ENCODE results near the gene PTCD2.
"Not testable (repeated sequence)": the region's sequence is repeated elsewhere in the genome, so short reads cannot be mapped to it uniquely, and the experiment has no call there.

The PTCD2 gene

DNA sequence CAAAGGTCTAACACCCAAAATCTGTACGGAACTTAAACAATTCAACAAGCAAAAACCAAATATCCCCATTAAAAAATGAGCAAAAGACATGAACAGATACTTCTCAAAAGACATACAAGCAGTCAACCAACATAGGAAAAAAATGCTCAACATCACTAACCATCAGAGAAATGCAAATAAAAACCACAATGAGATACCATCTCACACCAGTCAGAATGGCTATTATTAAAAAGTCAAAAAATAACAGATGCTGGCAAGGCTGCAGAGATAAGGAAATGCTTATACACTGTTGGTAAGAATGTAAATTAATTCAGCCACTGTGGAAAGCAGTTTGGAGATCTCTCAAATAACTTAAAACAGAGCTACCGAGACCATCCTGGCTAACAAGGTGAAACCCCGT is 22.0 kb upstream of the PTCD2 start:
- not testable (repeated sequence) for DNase-seq (ENCODE audit: low read depth)

DNA sequence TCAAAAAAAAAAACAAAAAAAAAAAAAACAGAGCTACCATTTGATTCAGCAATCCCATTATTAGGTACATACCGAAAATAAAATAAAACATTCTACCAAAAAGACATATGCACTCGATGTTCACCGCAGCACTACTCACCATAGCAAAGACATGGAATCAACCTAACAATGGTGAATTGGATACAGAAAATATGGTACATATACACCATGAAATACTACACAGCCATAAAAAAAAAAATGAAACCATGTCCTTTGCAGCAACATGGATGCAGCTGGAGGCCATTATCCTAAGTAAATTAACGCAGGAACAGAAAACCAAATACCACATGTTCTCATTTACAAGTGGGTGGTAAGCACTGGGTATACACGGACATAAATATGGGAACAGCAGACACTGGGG is 21.5 kb upstream of the PTCD2 start:
- DNase-seq (ENCODE audit: low read depth), result no peak

DNA sequence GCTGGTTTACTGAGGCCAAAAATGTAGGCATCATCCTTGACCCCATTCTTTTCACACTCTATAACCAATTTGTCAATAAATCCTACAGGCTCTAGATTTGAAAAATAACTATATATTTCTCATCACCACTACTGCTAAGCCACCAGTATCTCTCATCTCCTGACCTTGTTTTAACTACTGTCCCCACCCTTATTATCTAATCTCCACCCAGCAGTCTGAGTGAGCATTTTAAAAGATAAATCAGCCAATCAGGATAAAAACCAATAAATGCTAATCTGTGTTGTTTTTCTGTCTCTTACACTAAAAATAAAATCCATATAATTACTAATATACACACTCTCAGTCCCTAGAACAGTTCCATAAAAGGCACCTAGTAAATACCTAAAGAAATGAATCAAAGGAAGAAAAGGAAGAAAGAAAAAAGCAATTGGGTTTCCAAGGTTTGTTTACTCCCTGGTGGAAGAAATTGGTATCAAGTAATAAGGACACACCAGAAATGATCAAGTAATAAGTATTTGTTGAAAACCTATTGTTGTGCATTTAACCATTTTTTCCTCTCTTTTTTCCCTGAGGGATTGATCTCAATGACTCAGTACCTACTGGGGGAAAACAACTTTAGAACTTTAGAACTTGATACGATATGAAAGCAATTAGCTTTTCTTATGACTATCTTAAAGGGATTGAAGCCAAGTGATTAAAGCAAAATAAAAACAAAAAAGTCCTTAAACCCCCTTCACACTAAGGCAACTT is 19.4 kb upstream of the PTCD2 start:
- DNase-seq (ENCODE audit: low read depth), result no peak

GRCh38 chr5:72301557-72301956 is 18.6 kb upstream of the PTCD2 start:
- DNase-seq (ENCODE audit: low read depth), result no peak

- DNase-seq (ENCODE audit: low read depth), result no peak
These were observed 18.0 kb upstream of the PTCD2 start for GRCh38 chr5:72302171-72302570.

GRCh38 chr5:72305194-72306142 is 14.7 kb upstream of the PTCD2 start:
- no peak for DNase-seq (ENCODE audit: low read depth)

- no peak for DNase-seq (ENCODE audit: low read depth)
These were observed 12.6 kb upstream of the PTCD2 start for GRCh38 chr5:72307573-72307967.

DNA sequence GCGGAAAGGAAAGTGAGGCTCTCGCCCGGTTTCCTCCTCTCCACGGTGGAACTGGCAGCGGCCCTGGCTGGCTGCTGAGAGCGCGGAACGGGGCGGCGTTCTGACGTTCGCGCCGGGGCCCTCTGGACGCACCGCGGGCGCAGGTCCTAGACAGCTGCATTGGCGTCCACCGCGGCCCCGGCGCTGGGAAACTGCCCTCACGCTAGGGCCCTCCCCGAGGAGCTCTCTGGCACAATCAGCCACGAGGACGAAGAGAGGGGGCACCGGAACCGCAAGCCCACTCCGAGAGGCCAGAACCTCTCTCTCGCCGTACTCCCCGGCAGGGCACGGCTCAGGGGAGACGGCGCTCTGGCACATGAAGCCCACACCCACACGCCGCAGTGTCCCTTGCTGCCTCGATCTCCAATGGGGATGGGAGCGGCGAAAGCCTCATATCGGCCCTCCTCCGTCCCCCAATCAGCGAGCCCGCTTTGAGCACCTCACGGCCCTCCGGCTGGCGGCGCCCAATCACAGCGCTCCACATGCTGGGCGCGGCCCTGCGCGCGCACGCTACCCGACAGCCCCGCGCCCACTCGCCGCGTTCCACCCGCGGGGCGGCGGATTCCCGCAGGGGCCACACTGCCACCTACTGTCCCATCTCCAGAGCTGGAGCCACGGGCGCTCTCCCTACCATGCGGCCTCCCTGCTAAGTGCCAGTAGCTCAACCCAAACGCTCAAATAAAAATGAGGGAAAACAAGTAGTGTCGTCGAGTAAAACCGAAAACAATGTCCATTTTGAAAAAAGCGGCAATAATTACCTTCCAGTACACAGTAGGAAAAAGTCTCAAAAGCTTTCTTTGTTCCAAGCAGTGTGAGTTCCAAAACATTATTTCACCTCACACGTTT is 12.0 kb upstream of the PTCD2 start:
- peak; percentile 87 for DNase-seq (ENCODE audit: low read depth)

DNA sequence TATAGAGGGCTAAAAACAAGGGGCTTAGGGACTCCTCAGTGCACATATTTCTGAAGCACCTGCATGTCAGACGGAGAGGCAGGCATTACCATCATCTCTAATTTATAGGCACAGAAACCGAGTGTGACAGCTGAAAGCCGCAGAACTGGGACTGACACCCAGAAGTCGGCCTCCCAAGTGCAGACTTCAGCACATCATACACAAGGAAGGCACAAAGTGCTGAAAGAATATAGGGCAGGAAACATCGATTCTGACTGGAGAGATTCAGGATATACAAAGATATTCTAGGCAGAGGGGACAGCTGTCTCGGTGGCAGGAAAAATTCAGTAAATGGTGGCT is 11.4 kb upstream of the PTCD2 start:
- DNase-seq (ENCODE audit: low read depth), result no peak

DNA sequence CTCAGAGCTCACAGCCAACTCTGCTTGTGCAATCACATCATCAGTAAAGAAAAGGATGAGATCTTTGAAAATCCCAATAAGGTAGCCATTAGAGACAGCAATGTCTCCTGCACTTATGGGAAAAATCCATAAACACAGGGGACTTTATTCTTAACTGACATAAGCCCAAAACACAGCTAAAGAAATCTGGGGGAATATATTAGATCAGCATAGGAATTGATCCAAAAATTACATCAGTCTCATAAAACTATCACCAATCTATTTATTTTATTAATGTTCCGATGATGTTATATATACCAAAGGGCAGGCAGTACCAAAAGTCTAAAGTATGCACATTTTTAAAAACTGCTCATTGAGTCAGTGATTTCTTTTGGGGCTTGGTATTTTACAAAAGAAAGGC is 7.0 kb upstream of the PTCD2 start:
- DNase-seq (ENCODE audit: low read depth), result no peak

- peak; percentile 9 for DNase-seq (ENCODE audit: low read depth)
These were observed 5.5 kb upstream of the PTCD2 start for GRCh38 chr5:72314571-72315172.

- peak; percentile 11 for DNase-seq (ENCODE audit: low read depth)
These were observed 668 bp upstream of the PTCD2 start for GRCh38 chr5:72319435-72319975.

DNA sequence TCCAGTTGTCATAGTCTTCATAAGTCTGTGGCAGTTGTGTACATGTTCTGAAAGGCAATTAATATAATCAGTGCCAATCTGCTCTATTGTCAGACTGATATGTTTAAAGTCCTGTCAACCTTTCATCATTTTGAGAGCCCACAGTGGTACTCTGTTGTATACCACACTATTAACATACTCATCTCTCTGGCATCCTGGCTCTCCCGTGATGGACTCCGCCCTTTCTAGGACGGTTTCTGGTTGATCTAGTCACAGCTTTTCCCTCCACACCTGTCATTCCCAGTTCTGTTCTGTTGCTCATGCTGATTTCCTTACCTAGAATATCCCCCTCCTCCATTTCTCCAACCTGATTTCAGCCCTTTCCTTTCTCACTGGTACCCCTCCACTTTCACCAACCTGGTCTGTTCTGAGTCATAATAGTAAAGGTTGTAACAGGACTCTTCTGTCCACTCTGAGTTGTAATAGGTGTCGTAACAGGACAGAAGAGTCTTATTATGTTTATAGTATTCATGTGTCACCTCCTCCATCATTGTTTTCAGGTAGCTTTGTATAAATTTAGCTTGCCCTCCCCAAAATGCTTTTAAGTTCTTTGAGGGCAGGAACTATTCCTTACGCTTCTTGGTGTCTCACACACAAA is 4.1 kb downstream of the PTCD2 start:
- DNase-seq (ENCODE audit: low read depth), result no peak

DNA sequence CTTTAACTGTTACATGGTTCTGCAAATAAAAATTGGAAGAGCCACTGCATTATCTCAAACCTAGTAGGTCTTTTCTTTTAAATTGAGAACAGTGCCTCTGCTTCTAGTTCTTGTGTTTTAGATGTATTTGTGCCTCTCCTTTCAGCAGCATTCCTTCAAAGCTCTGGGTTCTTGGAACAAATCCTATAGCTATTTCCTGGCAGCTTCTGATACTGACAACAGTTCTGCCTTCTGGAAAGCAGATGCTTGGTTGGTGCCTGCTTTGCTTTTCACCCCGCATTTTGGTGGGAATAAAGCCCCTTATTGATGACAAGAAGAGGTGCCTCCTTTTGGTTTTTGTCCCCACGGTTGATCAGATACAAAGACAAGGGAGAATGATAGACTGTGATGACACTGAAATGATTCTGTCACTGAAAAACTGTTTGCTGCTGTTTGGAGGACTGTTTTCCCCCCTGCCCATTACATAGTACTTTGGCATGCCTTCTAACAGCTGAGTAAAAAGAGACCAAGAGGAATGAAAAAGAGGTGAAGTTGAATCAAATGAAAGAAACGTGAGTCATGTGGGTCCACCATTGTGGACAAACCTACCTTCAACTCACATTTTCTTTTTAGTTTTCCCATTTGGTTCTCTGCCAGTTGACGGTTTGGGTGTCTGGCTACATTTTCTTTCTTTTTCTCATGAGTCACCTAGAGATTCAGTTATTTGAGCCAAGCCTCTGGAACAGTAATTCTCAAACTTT is 5.6 kb downstream of the PTCD2 start:
- no peak for DNase-seq (ENCODE audit: low read depth)

DNA sequence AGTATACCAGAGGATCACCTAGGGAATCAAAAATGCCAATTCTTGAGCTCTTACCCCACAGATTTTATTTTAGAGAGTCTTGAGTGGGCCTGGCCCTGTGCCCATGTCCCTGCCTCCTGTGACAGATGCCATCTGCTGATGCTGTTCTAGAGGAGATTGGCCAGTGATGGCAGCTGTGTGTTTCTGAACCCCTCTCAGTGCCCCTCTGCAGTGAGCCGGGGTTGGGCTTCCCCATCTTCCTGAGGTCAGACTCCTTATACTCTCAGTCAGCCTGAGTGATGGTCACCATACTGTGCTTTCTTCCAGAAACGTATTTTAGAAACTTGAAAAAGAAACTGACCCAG is 6.1 kb downstream of the PTCD2 start:
- DNase-seq (ENCODE audit: low read depth), result no peak

DNA sequence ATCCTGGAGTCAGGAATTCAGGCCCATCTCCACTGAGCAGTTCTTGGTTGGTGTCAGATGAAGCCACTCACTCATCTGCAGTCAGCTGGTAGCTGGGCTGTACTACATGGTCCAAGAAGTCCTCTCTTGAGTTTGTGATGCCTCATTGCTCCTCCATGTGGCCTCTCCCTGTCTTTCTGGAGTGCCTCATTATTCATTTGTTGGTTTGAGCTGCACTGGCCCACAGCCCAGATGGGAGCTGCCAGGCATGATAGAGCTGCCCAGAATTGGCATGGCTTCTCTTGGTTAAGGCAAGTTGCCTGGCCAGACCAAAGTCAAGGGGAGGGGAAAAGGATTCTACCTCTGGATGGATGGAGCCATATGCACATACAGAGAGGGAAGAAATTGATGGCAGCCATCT is 8.0 kb downstream of the PTCD2 start:
- no peak for DNase-seq (ENCODE audit: low read depth)

- no peak for DNase-seq (ENCODE audit: low read depth)
These were observed 10.5 kb downstream of the PTCD2 start for GRCh38 chr5:72330712-72331111.

DNA sequence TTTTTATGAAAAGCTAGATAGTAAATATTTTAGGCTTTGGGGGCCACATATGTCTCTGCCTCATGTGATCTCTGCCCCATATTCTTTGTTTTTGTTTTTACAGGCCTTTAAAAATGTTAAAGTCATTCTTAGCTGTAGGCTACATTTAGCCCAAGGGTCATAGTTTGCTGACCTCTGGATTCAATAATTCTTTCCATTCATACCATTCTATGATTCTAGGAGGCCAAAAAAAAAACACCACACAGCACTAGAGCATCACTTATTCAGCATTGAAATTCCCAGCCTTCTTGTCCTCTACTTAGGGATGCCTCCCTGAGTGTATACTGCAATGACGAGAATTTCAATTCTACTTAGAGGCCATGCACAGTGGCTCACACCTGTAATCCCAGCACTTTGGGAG is 17.0 kb downstream of the PTCD2 start:
- DNase-seq (ENCODE audit: low read depth), result no peak

GRCh38 chr5:72338689-72339209 is 18.6 kb downstream of the PTCD2 start:
- DNase-seq (ENCODE audit: low read depth), result no peak

DNA sequence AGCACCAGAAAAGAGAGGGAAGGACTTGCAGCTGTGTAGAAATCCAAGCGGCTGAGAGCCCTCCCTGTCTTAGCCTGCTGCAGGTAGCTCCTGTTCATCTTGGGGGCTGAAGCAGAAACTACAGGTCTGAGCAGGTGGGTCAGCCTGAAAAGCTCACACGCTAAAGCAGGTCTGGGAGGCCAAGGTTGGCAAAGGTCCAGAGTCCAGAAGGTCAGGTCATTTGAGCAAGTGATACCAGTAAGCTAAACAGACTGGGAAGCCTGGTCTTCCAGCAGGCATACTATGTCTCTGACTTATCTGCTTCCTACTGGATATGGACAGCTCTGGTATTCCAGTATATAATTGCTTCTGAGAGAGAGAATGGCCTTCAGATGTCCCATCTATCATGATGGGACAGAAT is 26.2 kb downstream of the PTCD2 start:
- DNase-seq (ENCODE audit: low read depth), result no peak

All from CMK (cell line).